Fibroblast of villous mesenchyme (primary cell): ENCODE data around the gene GADD45GIP1. TPM values are rescaled to one million over a fixed set of nuclear protein-coding genes. Genes with fewer than 3 reads are reported as not detected.

Experiments
- DNase-seq: peaks from one replicate; pipeline ENCODE4 v3.0.0-alpha.2; 2010; ENCODE audit warnings: low read depth
- H3K4me3 ChIP-seq: 2 replicates; pipeline ENCODE4 v1.5.1; 2011; ENCODE audit warnings: low read depth, mild to moderate bottlenecking, low read length
- total RNA-seq: library from RNA; depleted of rRNA; stranded (reverse); fragments of >200 nt; gene quantifications from 2 replicates; pipeline ENCODE4 v1.2.3, GENCODE V29; 2012
- TF ChIP-seq, protein P1 (sequence below): IDR thresholded peaks from 2 replicates; pipeline ENCODE4 v1.5.1; 2012; ENCODE audit warnings: low read depth, mild to moderate bottlenecking, low read length; ENCODE audit not compliant: insufficient read depth

Gene GADD45GIP1
- total RNA-seq, 1 donor: 18.6 TPM

GRCh38 chr19:12946731-12947496 lies 10.1 kb downstream of the GADD45GIP1 start:
- peak overlapping the region; percentile 72 for H3K4me3 ChIP-seq
- TF ChIP-seq, protein P1, sequence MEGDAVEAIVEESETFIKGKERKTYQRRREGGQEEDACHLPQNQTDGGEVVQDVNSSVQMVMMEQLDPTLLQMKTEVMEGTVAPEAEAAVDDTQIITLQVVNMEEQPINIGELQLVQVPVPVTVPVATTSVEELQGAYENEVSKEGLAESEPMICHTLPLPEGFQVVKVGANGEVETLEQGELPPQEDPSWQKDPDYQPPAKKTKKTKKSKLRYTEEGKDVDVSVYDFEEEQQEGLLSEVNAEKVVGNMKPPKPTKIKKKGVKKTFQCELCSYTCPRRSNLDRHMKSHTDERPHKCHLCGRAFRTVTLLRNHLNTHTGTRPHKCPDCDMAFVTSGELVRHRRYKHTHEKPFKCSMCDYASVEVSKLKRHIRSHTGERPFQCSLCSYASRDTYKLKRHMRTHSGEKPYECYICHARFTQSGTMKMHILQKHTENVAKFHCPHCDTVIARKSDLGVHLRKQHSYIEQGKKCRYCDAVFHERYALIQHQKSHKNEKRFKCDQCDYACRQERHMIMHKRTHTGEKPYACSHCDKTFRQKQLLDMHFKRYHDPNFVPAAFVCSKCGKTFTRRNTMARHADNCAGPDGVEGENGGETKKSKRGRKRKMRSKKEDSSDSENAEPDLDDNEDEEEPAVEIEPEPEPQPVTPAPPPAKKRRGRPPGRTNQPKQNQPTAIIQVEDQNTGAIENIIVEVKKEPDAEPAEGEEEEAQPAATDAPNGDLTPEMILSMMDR: no peak
- DNase-seq: no peak

- H3K4me3 ChIP-seq: peak overlapping the region; percentile 72
- TF ChIP-seq, protein P1: no peak
- peak; percentile 85 for DNase-seq
Observed at GRCh38 chr19:12946092-12946721, 10.8 kb downstream of the GADD45GIP1 start.

GRCh38 chr19:12945479-12946091 lies 11.4 kb downstream of the GADD45GIP1 start, which contains the start of gene RAD23A:
Gene RAD23A, plus strand, starts transcription at chr19:12945862. Its CDS starts 87 bp downstream, at chr19:12945949.
- peak within 1 kb of the TSS; percentile 72 for H3K4me3 ChIP-seq
- DNase-seq: peak; percentile 99
- TF ChIP-seq, protein P1: no peak

DNA sequence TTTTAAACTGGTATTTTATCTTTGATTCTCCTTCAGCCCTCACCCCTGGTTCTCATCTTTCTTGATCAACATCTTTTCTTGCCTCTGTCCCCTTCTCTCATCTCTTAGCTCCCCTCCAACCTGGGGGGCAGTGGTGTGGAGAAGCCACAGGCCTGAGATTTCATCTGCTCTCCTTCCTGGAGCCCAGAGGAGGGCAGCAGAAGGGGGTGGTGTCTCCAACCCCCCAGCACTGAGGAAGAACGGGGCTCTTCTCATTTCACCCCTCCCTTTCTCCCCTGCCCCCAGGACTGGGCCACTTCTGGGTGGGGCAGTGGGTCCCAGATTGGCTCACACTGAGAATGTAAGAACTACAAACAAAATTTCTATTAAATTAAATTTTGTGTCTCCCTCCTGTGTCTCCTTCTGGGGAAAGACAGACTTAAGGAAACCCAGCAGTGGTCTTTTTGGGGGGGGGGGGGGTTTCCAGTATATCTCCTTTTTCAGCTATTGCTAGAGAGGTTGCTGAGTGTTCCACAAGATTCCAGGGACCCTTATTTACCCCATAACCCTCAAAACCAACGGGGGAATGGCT lies 12.8 kb downstream of the GADD45GIP1 start:
- H3K4me3 ChIP-seq: no peak overlapping the region
- TF ChIP-seq, protein P1: no peak
- DNase-seq: no peak

DNA sequence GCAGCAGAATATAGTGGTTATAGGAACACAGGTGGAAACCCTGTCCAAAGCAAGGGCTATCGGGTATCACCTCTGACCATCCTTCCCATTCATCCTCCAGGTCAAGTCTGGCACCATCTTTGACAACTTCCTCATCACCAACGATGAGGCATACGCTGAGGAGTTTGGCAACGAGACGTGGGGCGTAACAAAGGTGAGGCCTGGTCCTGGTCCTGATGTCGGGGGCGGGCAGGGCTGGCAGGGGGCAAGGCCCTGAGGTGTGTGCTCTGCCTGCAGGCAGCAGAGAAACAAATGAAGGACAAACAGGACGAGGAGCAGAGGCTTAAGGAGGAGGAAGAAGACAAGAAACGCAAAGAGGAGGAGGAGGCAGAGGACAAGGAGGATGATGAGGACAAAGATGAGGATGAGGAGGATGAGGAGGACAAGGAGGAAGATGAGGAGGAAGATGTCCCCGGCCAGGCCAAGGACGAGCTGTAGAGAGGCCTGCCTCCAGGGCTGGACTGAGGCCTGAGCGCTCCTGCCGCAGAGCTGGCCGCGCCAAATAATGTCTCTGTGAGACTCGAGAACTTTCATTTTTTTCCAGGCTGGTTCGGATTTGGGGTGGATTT lies 13.5 kb downstream of the GADD45GIP1 start:
- H3K4me3 ChIP-seq: no peak overlapping the region
- no peak for DNase-seq
- TF ChIP-seq, protein P1: no peak

GRCh38 chr19:12940897-12941296 lies 16.1 kb downstream of the GADD45GIP1 start:
- H3K4me3 ChIP-seq: peak overlapping the region; percentile 92

More at GRCh38 chr19:12940897-12941296, 16.1 kb downstream of the GADD45GIP1 start:
- DNase-seq: no peak
- TF ChIP-seq, protein P1: no peak
